Heart right ventricle (tissue), 16 donors: ENCODE data around the gene ZRSR2. TPM values are rescaled to one million over a fixed set of nuclear protein-coding genes. Genes with fewer than 3 reads are reported as not detected.

Source experiments
- ATAC-seq, 8 donors: fragments of 200-7000 bp; cut with Tn5 transposase; one replicate each; pipeline ENCODE4 v1.9.1; 2020; ENCODE audit warnings: mild to moderate bottlenecking in 8 of 8, moderate library complexity in 8 of 8, moderate number of reproducible peaks in 1 of 8
- DNase-seq, 2 donors: peaks; one replicate each; pipeline ENCODE4 v3.0.0-alpha.2; 2020
- H3K27ac ChIP-seq, 10 donors: fragments of 200-600 bp; sonication (generic) in 2 of 10; one replicate each; pipeline versions ENCODE4 v1.5.0 to v1.8.0; 2020 to 2022; ENCODE audit warnings: mild to moderate bottlenecking in 3 of 10
- H3K27me3 ChIP-seq, 7 donors: fragments of 200-600 bp; one replicate each; pipeline ENCODE4 v1.8.0; 2021 to 2022; ENCODE audit warnings: mild to moderate bottlenecking in 2 of 7
- H3K36me3 ChIP-seq, 9 donors: fragments of 200-600 bp; sonication (generic) in 1 of 9; one replicate each; pipeline versions ENCODE4 v1.5.0 to v1.8.0; 2020 to 2022; ENCODE audit warnings: mild to moderate bottlenecking in 2 of 9
- H3K4me1 ChIP-seq, 9 donors: fragments of 200-600 bp; sonication (generic) in 1 of 9; one replicate each; pipeline versions ENCODE4 v1.5.0 to v1.8.0; 2020 to 2022; ENCODE audit warnings: mild to moderate bottlenecking in 4 of 9
- H3K4me3 ChIP-seq, 10 donors: fragments of 200-600 bp; sonication (generic) in 2 of 10; one replicate each; pipeline versions ENCODE4 v1.5.0 to v1.8.0; 2020 to 2022; ENCODE audit warnings: mild to moderate bottlenecking in 7 of 10, moderate library complexity in 2 of 10
- H3K9me3 ChIP-seq, 11 donors: fragments of 200-600 bp in 10 of 11; sonication (generic) in 2 of 11; one replicate each; pipeline versions ENCODE4 v1.5.0 to v1.8.0; 2013 to 2022; ENCODE audit warnings: mild to moderate bottlenecking in 2 of 11, control low read depth in 1 of 11, moderate library complexity in 1 of 11
- WGBS, 2 donors: extraction: QIAGEN DNeasy Blood & Tissue Kit; methylation state at CpG; one replicate each; pipeline ENCODE4 v1.1.7; 2013; ENCODE audit warnings: inconsistent platforms in 1 of 2; 5-methylcytosine and 5-hydroxymethylcytosine counted together
- intact Hi-C, 10 donors: fragments of 100-400 bp; cut with DNase I; formaldehyde crosslinking; loops; one replicate each; pipeline versions ENCODE4 v1.11.1 to v1.14.2; 2022
- polyA plus RNA-seq, 2 donors: library from polyadenylated mRNA; stranded (reverse); fragments of 200-250 nt; gene quantifications; one replicate each; pipeline ENCODE4 v1.2.3, GENCODE V29; 2013
- total RNA-seq, 10 donors: library from RNA; stranded (reverse); fragmentation: NEBNext Ultra II Directional in 3 of 10; extraction: Animal tissue kit (Norgen Biotek cat#: 25700) in 3 of 10; gene quantifications; one replicate each; pipeline versions ENCODE4 v1.2.1 to v1.2.4, GENCODE V29; 2021 to 2023
- TF ChIP-seq, protein P1 (sequence below), 9 donors: fragments of 200-600 bp; sonication (generic) in 2 of 9; IDR thresholded peaks; one replicate each; pipeline versions ENCODE4 v1.5.0 to v1.8.0; 2021 to 2022; ENCODE audit warnings: antibody characterized with exemption in 9 of 9, mild to moderate bottlenecking in 5 of 9, moderate library complexity in 1 of 9
- donor health status: Arrhythmogenic right ventricular cardiomyopathy.
- donor health status: ischemic (EF 13 %, LVEDD 7.1; RV severe dilation, severe dysfunction).
- donor health status: healthy with polysubstance abuse.
- donor health status: DM: no; HTN: yes; CAD: no.
- donor health status: DM: no; HTN: no; CAD: no.
- donor health status: ischemic (EF 25% LVEDD 6.9; RV normal size, moderate dysfunction).
- donor health status: ischemic (EF 25% LVEDD 5.7; RV mildly dilated, moderate dysfunction).
- donor health status: healthy.
- donor health status: DM: yes; HTN: yes; CAD: no.
- donor health status: Ischemic cardiomyopathy.
- donor health status: ischemic (EF 35%, LVEDD 5.7; RV mildly dilated, moderate dysfunction).
- donor health status: nonischemic (EF 11% LVEDD 7.7; RV severe dilation, severe dysfunction).
- donor health status: DM: yes; HTN: yes; CAD: no.
- donor health status: PGD.
- donor health status: ischemic (EF 29% LVEDD 5.4; RV normal size, mild dysfunction).
- donor health status: nonischemic (EF 23%, LVEDD 6.1; RV moderate dilation, normal function).

ZRSR2 gene
- total and polyA plus RNA-seq, 12 donors: 6.3 to 25.3 (median 7.9) TPM

DNA sequence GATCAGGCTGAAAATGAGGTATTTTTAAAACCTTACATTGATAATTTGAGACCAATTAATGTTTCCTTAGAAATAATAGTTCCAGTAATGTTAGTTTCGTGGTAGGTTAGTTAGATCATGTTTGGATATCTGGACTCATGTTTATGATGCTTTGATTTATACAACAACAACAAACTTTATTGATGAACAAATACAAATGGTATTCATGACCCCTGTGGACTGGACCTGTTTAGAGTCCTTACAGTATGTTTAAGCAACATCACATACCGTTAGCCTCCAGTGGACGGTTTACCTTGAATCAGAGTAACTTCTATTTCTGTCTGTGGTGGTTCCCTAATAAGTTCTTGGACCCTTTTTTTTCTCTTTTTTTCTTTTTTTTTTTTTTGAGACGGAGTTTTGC lies 18.0 kb downstream of the ZRSR2 start:
- H3K4me1 ChIP-seq: peaks cover 0 to 19% (median 0%) of the 10 kb centered on the region in 9 donors
- intact Hi-C loops: no loop called here
- no peaks in the 10 kb centered on the region for H3K9me3 ChIP-seq
- ATAC-seq (no peak), DNase-seq (no peak)
- no peak overlapping the region for H3K4me3 ChIP-seq
- peaks cover 0 to 99% (median 3%) of the 10 kb centered on the region in 9 donors for H3K36me3 ChIP-seq
- H3K27ac ChIP-seq: no peak overlapping the region
- H3K27me3 ChIP-seq: no peaks in the 10 kb centered on the region
- TF ChIP-seq, protein P1, sequence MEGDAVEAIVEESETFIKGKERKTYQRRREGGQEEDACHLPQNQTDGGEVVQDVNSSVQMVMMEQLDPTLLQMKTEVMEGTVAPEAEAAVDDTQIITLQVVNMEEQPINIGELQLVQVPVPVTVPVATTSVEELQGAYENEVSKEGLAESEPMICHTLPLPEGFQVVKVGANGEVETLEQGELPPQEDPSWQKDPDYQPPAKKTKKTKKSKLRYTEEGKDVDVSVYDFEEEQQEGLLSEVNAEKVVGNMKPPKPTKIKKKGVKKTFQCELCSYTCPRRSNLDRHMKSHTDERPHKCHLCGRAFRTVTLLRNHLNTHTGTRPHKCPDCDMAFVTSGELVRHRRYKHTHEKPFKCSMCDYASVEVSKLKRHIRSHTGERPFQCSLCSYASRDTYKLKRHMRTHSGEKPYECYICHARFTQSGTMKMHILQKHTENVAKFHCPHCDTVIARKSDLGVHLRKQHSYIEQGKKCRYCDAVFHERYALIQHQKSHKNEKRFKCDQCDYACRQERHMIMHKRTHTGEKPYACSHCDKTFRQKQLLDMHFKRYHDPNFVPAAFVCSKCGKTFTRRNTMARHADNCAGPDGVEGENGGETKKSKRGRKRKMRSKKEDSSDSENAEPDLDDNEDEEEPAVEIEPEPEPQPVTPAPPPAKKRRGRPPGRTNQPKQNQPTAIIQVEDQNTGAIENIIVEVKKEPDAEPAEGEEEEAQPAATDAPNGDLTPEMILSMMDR (IDR thresholded peaks at IDR 0.05): no peak
- 95 to 97% methylated on average over 4 of the region's 4 CpGs for WGBS, 2 donors

DNA sequence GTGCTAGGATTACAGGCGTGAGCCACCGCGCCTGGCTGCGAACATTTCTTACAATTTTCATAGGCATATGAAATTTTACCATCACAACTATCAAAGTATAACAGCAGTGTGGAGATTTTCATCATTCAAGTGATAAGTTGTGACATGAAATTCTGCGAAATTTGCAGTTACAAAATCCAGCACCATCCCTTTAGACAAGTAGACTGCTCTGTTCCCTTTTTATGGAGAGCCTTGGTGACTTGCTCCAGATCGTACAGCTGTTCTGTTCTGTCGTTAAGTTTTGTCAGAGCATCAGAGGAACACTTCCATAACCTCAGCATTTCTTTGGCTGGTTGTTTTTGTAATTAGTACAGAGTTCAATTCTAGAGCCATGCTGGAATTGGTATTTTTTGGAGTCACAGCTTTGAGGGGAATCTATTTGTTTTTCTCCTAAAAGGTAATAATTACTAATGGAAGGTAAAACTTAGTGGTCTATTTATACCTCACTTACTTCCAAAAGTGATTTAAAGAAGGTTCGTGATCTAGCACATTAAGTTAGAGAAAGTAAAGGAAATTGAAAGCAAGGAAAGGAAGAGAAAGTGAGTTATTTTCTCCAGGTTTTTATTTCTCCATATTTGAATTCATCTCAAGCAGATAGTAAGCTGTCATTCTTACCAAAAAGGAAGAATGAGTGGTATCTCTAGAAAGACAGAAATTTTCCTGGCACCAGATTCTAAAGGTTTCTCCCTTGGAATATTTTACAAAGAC lies 22.1 kb downstream of the ZRSR2 start:
- Histone ChIP-seq H3K27me3 (no peaks in the 10 kb centered on the region), H3K4me1 (peaks cover 0 to 15% (median 0%) of the 10 kb centered on the region in 9 donors), H3K4me3 (no peak overlapping the region), H3K36me3 (peaks cover 0 to 100% (median 0%) of the 10 kb centered on the region in 9 donors), H3K27ac (no peak overlapping the region), H3K9me3 (no peaks in the 10 kb centered on the region)
- TF ChIP-seq, protein P1 (IDR thresholded peaks at IDR 0.05): no peak
- WGBS, 2 donors: 92 to 94% methylated on average over 8 of the region's 8 CpGs
- DNase-seq: no peak
- intact Hi-C loops: no loop called here
- ATAC-seq: no peak

DNA sequence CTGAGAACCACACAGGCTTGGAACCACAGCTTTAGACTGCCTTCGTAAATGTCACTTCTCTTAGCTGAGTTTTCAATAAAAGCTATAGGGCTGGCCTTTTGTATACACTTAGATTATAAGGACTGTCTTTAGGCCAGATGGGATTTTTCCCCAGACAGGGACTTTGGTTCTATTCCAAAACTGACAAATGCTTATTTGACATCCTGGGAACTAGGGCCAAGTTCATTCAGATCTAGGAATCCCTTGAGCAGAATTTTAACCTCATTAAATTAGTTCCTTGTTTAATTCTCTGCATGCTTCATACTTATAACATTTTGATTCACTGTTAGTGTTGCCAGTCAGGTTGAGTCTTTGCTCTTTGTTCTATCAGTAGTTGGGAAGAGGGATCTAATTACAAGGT lies 23.1 kb downstream of the ZRSR2 start:
- Histone ChIP-seq H3K27ac (no peak overlapping the region), H3K36me3 (peaks cover 0 to 100% (median 0%) of the 10 kb centered on the region in 9 donors), H3K4me1 (peaks cover 0 to 15% (median 0%) of the 10 kb centered on the region in 9 donors), H3K9me3 (no peaks in the 10 kb centered on the region), H3K4me3 (no peak overlapping the region), H3K27me3 (no peaks in the 10 kb centered on the region)
- no peak for ATAC-seq
- 74 to 95% methylated on average over 1 of the region's 1 CpG for WGBS, 2 donors
- DNase-seq: no peak
- TF ChIP-seq, protein P1 (IDR thresholded peaks at IDR 0.05): no peak
- intact Hi-C loops: no loop called here

DNA sequence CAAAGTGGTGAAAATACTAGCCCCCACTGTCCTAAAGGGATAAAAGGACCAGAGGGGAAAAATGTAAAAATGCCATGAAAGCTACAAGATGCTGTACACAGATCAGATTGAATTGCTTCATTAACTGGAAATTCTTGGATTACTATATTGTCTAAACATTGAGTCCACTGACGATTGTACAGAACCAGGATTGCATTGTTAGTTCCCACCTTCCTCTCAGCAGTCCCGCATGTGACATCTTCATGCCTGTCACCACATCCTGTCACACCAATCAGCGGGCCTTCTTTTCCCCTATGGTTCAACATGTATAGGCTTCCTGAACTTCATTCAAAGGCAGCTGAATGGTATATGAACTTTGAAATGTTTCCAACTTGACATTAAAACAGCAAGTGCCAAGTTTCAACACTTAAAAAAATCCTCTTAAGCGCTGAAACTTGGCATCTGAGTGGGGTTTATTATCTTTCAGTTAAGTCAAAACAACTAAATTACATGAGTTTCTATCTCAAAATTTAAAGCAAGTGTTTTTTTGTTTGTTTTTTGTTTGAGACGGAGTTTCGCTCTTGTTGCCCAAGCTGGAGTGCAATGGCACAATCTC lies 24.6 kb downstream of the ZRSR2 start:
- H3K27me3 ChIP-seq: no peaks in the 10 kb centered on the region
- ATAC-seq (no peak), DNase-seq (no peak)
- peak overlapping the region in 1 of 10 donors; percentile 59 for H3K27ac ChIP-seq
- intact Hi-C loops: no loop called here
- TF ChIP-seq, protein P1 (IDR thresholded peaks at IDR 0.05): no peak
- H3K9me3 ChIP-seq: no peaks in the 10 kb centered on the region
- 69 to 72% methylated on average over 6 of the region's 6 CpGs for WGBS, 2 donors
- no peak overlapping the region for H3K4me3 ChIP-seq
- H3K4me1 ChIP-seq: peaks cover 0 to 15% (median 0%) of the 10 kb centered on the region in 9 donors
- H3K36me3 ChIP-seq: peaks cover 0 to 100% (median 0%) of the 10 kb centered on the region in 9 donors
